GM12864 (cell line): Measurements from ENCODE around the gene ZNF888.
"Not testable (repeated sequence)": the region's sequence is repeated elsewhere in the genome, so short reads cannot be mapped to it uniquely, and the experiment has no call there.

Experiments
- DNase-seq: peaks from one replicate; pipeline ENCODE4 v3.0.0-alpha.2; 2011; ENCODE audit warnings: low read depth
- H3K4me3 ChIP-seq: 2 replicates; pipeline ENCODE4 v1.5.1; 2011; ENCODE audit warnings: mild to moderate bottlenecking, low read depth, low read length, control low read depth
- CTCF ChIP-seq: IDR thresholded peaks from 2 replicates; pipeline ENCODE4 v1.5.1; 2011; ENCODE audit warnings: low read depth, mild to moderate bottlenecking, moderate library complexity, low read length, control low read depth, inconsistent platforms; ENCODE audit errors: missing control alignments

ZNF888 gene

DNA sequence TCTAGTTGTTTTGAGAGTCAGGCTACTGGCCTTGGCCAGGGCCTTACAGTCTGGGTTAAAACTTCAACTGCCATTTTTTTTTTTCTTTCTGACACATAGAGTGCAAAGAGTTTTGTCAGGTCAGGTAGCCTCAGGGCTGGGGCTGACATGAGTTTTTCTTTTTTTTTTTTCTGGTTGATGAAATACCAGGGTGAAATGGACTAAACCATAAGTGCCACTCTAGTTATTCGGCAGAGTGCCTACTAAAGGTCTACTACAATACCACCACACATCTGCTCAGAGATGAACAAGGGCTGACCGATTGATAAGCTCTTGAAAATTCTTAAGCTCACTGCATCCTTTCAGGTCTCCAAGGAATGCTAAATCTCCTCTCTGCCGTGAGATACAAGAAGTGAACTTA, 21.4 kb downstream of the ZNF888 start:
- no peak for DNase-seq
- H3K4me3 ChIP-seq = no peak overlapping the region
- TF ChIP-seq CTCF = no peak

DNA sequence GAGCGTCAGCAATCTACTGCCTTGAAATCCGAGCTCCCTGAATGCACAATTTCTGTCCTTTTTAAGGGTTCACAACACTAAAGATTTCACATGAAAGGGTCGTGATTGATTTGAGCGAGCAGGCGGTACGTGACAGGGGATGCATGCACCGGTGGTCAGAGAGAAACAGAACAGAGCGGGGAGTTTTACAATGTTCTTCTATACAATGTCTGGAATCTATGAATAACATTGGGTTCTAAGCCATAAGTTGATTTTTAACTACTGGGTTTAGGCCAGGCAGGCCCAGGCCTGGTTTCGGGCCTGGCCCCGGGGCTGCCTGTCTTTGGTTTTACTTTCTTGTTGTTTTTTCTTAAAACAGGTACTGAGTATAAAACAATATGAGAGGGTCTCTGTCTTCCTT, 24.6 kb downstream of the ZNF888 start:
- not testable (repeated sequence) for H3K4me3 ChIP-seq, DNase-seq

- H3K4me3 ChIP-seq = no peak overlapping the region
- TF ChIP-seq CTCF = no peak
- no peak for DNase-seq
Measured at GRCh38 chr19:52898101-52898500, 25.1 kb downstream of the ZNF888 start.

DNA sequence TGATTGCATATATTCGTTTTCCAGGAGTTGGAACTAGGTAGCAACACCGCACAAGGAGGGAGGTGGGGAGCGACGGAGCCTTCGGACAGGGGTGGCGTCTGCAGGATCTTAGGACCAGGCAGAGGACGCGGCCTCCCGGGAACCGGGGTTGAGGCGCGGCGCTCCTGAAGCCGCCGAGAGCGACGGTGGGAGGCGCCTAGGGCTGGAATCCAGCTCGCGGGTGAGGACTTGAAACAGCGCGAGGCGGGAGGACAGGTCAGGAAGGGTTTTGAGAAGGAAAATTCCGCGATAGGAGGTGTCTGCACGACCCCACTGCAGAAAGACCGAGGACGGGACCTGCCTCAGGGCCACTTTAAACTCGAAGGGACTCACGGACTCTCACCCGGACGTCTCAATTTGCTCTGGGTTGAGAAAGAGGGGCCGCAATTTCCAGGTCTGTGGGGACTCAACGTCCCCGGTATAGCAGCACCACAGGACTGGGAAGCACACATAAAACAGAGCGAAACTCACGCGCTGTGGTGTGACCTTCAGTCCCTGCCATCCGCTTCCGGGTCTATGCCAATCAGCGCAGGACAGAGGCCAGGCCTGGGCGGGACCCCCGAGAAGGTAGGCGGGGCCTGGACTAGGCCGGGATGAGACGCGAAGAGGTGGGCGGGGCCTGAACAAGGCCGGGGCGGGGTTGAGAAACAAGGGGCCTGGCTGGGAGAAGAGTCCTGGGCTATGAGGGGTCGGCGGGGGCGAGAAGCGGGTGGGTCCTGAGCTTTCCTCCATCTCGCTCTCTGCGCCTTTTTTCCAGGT, 25.9 kb downstream of the ZNF888 start, which contains the start of gene ZNF320:
Gene ZNF320 (minus strand): TSS at position 498 of the 798 bp plus-strand sequence. CDS start 7,380 bp downstream, outside the sequence.
- peak within 1 kb of the TSS; percentile 58 for H3K4me3 ChIP-seq
- no peak for TF ChIP-seq CTCF
- peak; percentile 78 for DNase-seq

DNA sequence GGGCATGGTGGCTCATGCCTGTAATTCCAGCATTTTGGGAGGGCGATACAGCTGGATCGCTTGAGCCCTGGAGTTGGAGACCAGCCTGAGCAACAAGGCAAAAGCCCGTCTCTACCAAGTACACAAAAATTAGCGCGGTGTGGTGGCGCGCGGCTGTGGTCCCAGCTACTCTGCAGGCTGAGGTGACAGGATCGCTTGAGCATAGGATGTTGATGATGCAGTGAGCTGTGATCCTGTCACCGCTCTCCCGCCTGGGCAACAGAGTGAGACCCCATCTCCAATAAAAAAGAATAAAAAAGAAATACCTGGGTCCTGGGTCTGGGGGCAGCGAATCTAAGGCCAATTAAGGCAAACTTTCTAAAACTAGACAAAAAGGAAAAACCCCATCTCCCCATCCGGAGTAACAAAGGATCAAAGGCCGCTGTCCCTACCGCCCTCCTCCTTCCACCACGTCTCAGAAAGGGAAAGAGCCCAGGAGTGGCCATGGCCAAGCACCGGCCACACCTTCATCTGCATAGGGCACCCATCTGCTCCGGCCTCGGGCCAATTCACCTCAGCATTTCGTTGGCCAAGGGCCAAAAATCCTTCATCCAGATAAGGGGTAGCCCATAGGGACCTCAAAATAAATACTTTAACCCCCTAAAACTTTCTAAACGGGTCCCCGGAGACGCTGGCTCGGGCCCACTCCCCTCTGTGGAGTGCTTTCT, 26.6 kb downstream of the ZNF888 start:
- DNase-seq = no peak
- H3K4me3 ChIP-seq = peak overlapping the region; percentile 58

GRCh38 chr19:52891336-52891735, 31.9 kb downstream of the ZNF888 start:
- TF ChIP-seq CTCF = no peak
- no peak overlapping the region for H3K4me3 ChIP-seq
- DNase-seq = no peak

More for the DNA sequence above, 26.6 kb downstream of the ZNF888 start:
- no peak for TF ChIP-seq CTCF

GRCh38 chr19:52889931-52890330, 33.3 kb downstream of the ZNF888 start:
- H3K4me3 ChIP-seq = no peak overlapping the region
- no peak for DNase-seq
- TF ChIP-seq CTCF = no peak
